Esophagus muscularis mucosa (tissue), 4 donors: ENCODE results near the gene MGAT4B. TPM values are rescaled to one million over a fixed set of nuclear protein-coding genes. Genes with fewer than 3 reads are reported as not detected.
"Not testable (repeated sequence)": the region's sequence is repeated elsewhere in the genome, so short reads cannot be mapped to it uniquely, and the experiment has no call there.

Experiments used
- DNase-seq: peaks from one replicate; pipeline ENCODE4 v3.0.0-alpha.2; 2017; ENCODE audit errors: extremely low spot score
- H3K27ac ChIP-seq, 4 donors: fragments of 200-600 bp; sonication (generic); replicated peaks in 1 of 4; 1 replicate in 3 of 4; 2 replicates in 1 of 4; pipeline ENCODE4 v1.5.1; 2016 to 2019; ENCODE audit warnings: mild to moderate bottlenecking in 1 of 4
- H3K27me3 ChIP-seq, 4 donors: fragments of 200-600 bp; sonication (generic); one replicate each; pipeline versions ENCODE4 v1.5.1 to v1.6.0; 2016 to 2019
- H3K36me3 ChIP-seq, 4 donors: fragments of 200-600 bp; sonication (generic); one replicate each; pipeline ENCODE4 v1.5.1; 2016 to 2019
- H3K4me1 ChIP-seq, 4 donors: fragments of 200-600 bp; sonication (generic); one replicate each; pipeline ENCODE4 v1.5.1; 2016 to 2019
- H3K4me3 ChIP-seq, 4 donors: fragments of 200-600 bp; sonication (generic); 1 replicate in 2 of 4; 2 replicates in 2 of 4; pipeline ENCODE4 v1.5.1; 2016 to 2019; ENCODE audit warnings: mild to moderate bottlenecking in 4 of 4, moderate library complexity in 1 of 4
- H3K9me3 ChIP-seq, 4 donors: fragments of 200-600 bp; sonication (generic); 1 replicate in 3 of 4; 2 replicates in 1 of 4; pipeline ENCODE4 v1.5.1; 2016 to 2019
- EP300 ChIP-seq: sonication (generic); formaldehyde crosslinking; IDR thresholded peaks from one replicate; pipeline ENCODE4 v1.6.1; 2017; ENCODE audit warnings: antibody characterized with exemption
- POLR2A ChIP-seq: fragments of 450-650 bp; IDR thresholded peaks from one replicate; pipeline ENCODE4 v1.6.1; 2017; ENCODE audit warnings: antibody characterized with exemption, moderate library complexity, mild to moderate bottlenecking, low read depth
- POLR2AphosphoS5 ChIP-seq, 2 donors: sonication (generic); formaldehyde crosslinking; IDR thresholded peaks; one replicate each; pipeline ENCODE4 v1.6.1; 2017; ENCODE audit warnings: antibody characterized with exemption in 2 of 2
- WGBS: methylation state at CpG from one replicate; pipeline ENCODE4 v1.1.5; 2018; 5-methylcytosine and 5-hydroxymethylcytosine counted together
- intact Hi-C: fragments of 100-400 bp; cut with DNase I; formaldehyde crosslinking; loops from one replicate; pipeline ENCODE4 v1.15.1; 2023
- total RNA-seq, 4 donors: library from RNA; depleted of rRNA; stranded (reverse); fragments of >200 nt; gene quantifications; one replicate each; pipeline versions ENCODE4 v1.1.0 to v1.2.1, GENCODE V29; 2016
- TF ChIP-seq, protein P1 (sequence below), 3 experiments: fragments of 200-600 bp in 2 of 3; fragments of 450-650 bp in 1 of 3; sonication (generic) in 2 of 3; IDR thresholded peaks; one replicate each; pipeline ENCODE4 v1.5.1; 2017 to 2019; ENCODE audit warnings: antibody characterized with exemption in 3 of 3, mild to moderate bottlenecking in 2 of 3, moderate library complexity in 1 of 3

Gene MGAT4B
- total RNA-seq, 4 donors from 2014 or later, result 47.1 to 70.6 (median 59.2) TPM

DNA sequence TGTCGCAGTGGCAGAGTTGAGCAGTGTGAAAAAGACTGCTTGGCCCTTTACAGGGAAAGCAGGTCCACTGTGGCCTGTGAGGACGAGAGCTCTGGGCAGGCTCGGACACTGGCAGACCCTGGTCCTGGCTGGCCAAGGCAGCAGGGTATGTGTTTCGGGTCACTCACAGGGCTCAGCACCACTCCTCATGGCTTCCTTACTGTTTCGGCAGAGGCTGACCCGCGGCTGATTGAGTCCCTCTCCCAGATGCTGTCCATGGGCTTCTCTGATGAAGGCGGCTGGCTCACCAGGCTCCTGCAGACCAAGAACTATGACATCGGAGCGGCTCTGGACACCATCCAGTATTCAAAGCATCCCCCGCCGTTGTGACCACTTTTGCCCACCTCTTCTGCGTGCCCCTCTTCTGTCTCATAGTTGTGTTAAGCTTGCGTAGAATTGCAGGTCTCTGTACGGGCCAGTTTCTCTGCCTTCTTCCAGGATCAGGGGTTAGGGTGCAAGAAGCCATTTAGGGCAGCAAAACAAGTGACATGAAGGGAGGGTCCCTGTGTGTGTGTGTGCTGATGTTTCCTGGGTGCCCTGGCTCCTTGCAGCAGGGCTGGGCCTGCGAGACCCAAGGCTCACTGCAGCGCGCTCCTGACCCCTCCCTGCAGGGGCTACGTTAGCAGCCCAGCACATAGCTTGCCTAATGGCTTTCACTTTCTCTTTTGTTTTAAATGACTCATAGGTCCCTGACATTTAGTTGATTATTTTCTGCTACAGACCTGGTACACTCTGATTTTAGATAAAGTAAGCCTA is 29.8 kb upstream of the MGAT4B start:
- Histone ChIP-seq H3K4me3 (no peak overlapping the region), H3K27ac (peak overlapping the region; percentile 23 to 55 (median 33)), H3K36me3 (peaks cover 65 to 96% (median 91%) of the 10 kb centered on the region in 4 donors), H3K4me1 (peaks cover 6 to 30% (median 19%) of the 10 kb centered on the region in 4 donors), H3K27me3 (no peaks in the 10 kb centered on the region), H3K9me3 (no peaks in the 10 kb centered on the region)
- TF ChIP-seq, protein P1, sequence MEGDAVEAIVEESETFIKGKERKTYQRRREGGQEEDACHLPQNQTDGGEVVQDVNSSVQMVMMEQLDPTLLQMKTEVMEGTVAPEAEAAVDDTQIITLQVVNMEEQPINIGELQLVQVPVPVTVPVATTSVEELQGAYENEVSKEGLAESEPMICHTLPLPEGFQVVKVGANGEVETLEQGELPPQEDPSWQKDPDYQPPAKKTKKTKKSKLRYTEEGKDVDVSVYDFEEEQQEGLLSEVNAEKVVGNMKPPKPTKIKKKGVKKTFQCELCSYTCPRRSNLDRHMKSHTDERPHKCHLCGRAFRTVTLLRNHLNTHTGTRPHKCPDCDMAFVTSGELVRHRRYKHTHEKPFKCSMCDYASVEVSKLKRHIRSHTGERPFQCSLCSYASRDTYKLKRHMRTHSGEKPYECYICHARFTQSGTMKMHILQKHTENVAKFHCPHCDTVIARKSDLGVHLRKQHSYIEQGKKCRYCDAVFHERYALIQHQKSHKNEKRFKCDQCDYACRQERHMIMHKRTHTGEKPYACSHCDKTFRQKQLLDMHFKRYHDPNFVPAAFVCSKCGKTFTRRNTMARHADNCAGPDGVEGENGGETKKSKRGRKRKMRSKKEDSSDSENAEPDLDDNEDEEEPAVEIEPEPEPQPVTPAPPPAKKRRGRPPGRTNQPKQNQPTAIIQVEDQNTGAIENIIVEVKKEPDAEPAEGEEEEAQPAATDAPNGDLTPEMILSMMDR (IDR thresholded peaks at IDR 0.05), result no peak
- TF ChIP-seq POLR2A (no peak), POLR2AphosphoS5 (IDR thresholded peaks at IDR 0.05) (peak in 1 of 2 donors; percentile 45), EP300 (no peak)
- 69% methylated on average over 15 of the region's 19 CpGs for whole genome bisulfite sequencing
- no peak for DNase-seq
- intact Hi-C loops, result no loop called here

DNA sequence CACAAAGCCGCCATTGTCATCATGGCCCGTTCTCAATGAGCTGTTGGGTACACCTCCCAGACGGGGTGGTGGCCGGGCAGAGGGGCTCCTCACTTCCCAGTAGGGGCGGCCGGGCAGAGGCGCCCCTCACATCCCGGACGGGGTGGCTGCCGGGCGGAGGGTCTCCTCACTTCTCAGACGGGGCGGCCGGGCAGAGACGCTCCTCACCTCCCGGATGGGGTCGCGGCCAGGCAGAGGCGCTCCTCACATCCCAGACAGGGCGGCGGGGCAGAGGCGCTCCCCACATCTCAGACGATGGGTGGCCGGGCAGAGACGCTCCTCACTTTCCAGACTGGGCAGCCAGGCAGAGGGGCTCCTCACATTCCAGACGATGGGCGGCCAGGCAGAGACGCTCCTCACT is 28.2 kb upstream of the MGAT4B start:
- H3K9me3 ChIP-seq, H3K27ac ChIP-seq, DNase-seq, H3K4me3 ChIP-seq, intact Hi-C loops, H3K27me3 ChIP-seq: not testable (repeated sequence)
- Histone ChIP-seq H3K4me1 (peaks cover 9 to 30% (median 21%) of the 10 kb centered on the region in 4 donors), H3K36me3 (peaks cover 74 to 96% (median 91%) of the 10 kb centered on the region in 4 donors)
- WGBS, result 95% methylated on average over 25 of the region's 28 CpGs

DNA sequence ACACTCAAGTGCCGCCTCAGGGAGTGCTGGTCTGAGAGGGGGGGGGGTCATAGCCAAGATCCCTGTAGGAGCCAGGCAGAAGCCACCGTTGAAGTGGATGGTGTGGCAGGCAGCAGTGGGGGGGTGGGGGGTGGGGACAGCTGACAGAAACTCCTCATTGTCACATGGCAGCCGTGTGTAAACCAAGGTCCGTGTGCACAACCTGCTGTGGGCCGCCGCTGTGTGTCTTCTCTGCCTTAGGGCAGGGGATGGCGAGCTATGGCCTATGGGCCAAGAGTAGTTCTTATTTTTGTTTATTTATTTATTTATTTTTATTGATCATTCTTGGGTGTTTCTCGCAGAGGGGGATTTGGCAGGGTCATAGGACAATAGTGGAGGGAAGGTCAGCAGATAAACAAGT is 27.5 kb upstream of the MGAT4B start:
- no peak overlapping the region for H3K27ac ChIP-seq
- no peaks in the 10 kb centered on the region for H3K9me3 ChIP-seq
- no peaks in the 10 kb centered on the region for H3K27me3 ChIP-seq
- peaks cover 82 to 96% (median 92%) of the 10 kb centered on the region in 4 donors for H3K36me3 ChIP-seq
- H3K4me1 ChIP-seq, result peaks cover 9 to 30% (median 23%) of the 10 kb centered on the region in 4 donors
- intact Hi-C loops, result no loop called here
- 84% methylated on average over 8 of the region's 8 CpGs for WGBS
- TF ChIP-seq POLR2AphosphoS5 (IDR thresholded peaks at IDR 0.05) (no peak), EP300 (no peak), POLR2A (no peak)
- TF ChIP-seq, protein P1 (IDR thresholded peaks at IDR 0.05), result no peak
- DNase-seq, result no peak
- H3K4me3 ChIP-seq, result no peak overlapping the region

DNA sequence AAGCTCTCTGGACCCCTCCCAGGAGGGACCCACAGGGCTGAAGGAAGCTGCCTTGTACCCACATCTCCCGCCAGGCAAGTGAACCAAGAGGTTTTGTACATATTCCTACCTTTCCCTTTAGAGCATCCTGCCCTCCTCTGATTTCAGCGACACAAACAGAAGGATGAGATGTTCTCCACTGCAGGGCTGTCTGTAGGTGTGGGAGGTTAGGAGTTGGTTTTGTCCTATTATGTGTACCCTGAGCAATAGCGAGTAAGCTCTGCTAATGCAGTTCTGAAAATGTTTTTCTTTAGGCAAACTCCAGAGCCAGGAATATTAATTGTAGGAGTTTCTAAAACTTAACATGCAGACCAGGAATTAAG is 27.0 kb upstream of the MGAT4B start:
- Histone ChIP-seq H3K9me3 (no peaks in the 10 kb centered on the region), H3K4me3 (no peak overlapping the region), H3K4me1 (peaks cover 9 to 30% (median 27%) of the 10 kb centered on the region in 4 donors), H3K36me3 (peaks cover 84 to 98% (median 95%) of the 10 kb centered on the region in 4 donors), H3K27me3 (no peaks in the 10 kb centered on the region), H3K27ac (peak overlapping the region in 1 of 4 donors; percentile 12)
- no peak for DNase-seq
- intact Hi-C loops, result no loop called here
- TF ChIP-seq, protein P1 (IDR thresholded peaks at IDR 0.05), result no peak
- WGBS, result 94% methylated on average over 3 of the region's 3 CpGs

- no peak overlapping the region for H3K4me3 ChIP-seq
- TF ChIP-seq POLR2A (no peak), EP300 (no peak)
- TF ChIP-seq, protein P1 (IDR thresholded peaks at IDR 0.05), result no peak
- DNase-seq, result no peak
- no peaks in the 10 kb centered on the region for H3K27me3 ChIP-seq
- no peaks in the 10 kb centered on the region for H3K9me3 ChIP-seq
- H3K4me1 ChIP-seq, result peaks cover 13 to 33% (median 30%) of the 10 kb centered on the region in 4 donors
- 84% methylated on average over 9 of the region's 23 CpGs for WGBS
- H3K27ac ChIP-seq, result peak overlapping the region in 1 of 4 donors; percentile 12
- peaks cover 84 to 98% (median 95%) of the 10 kb centered on the region in 4 donors for H3K36me3 ChIP-seq
- intact Hi-C loops, result no loop called here
These were observed 26.5 kb upstream of the MGAT4B start for GRCh38 chr5:179833056-179833708.
